ENCODE measurements around the gene FARP1. TPM values are rescaled to one million over a fixed set of nuclear protein-coding genes. Genes with fewer than 3 reads are reported as not detected.

The FARP1 gene
- total RNA-seq, 1 donor, result 125 TPM

DNA sequence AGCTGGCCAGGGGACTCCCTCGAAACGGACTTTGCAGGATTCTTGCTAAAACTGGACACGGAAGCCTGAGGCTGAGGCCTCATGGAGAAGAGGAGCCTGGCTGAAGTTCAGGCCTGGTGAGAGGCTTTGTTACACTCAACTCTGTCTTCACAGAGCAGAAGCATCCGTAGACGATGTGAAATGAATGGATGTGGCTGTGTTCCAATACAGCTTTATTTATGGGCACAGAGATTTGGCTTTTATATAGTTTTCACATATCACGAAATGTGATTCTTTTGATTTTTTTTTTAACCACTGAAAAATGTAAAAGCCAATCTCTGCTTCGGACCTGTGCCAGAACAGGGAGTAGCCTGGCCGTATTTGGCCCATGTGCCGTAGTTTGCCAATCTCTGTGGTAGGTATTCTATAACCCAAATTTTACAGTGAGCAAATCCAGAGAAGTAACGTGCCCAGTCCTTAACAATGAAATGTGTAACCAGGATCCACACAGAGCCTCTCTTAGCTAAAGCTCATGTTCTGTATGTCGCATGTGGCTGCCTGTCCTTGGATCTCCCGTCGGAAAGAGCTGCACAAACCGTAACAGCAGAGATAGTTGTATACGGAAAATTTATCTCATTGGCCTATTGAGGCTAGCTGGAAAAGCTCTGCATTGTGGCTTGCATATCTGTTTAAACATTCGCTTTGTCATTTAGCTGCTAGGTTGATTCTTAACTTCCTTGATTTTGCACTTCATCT is 205.7 kb downstream of the FARP1 start:
- TF ChIP-seq, protein P1, sequence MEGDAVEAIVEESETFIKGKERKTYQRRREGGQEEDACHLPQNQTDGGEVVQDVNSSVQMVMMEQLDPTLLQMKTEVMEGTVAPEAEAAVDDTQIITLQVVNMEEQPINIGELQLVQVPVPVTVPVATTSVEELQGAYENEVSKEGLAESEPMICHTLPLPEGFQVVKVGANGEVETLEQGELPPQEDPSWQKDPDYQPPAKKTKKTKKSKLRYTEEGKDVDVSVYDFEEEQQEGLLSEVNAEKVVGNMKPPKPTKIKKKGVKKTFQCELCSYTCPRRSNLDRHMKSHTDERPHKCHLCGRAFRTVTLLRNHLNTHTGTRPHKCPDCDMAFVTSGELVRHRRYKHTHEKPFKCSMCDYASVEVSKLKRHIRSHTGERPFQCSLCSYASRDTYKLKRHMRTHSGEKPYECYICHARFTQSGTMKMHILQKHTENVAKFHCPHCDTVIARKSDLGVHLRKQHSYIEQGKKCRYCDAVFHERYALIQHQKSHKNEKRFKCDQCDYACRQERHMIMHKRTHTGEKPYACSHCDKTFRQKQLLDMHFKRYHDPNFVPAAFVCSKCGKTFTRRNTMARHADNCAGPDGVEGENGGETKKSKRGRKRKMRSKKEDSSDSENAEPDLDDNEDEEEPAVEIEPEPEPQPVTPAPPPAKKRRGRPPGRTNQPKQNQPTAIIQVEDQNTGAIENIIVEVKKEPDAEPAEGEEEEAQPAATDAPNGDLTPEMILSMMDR (IDR thresholded peaks at IDR 0.05; ENCODE audit: insufficient read depth, low read depth, low read length), result no peak
- no peak overlapping the region for H3K4me3 ChIP-seq (ENCODE audit: low read depth, low read length)
- DNase-seq (ENCODE audit: low read depth), result no peak

DNA sequence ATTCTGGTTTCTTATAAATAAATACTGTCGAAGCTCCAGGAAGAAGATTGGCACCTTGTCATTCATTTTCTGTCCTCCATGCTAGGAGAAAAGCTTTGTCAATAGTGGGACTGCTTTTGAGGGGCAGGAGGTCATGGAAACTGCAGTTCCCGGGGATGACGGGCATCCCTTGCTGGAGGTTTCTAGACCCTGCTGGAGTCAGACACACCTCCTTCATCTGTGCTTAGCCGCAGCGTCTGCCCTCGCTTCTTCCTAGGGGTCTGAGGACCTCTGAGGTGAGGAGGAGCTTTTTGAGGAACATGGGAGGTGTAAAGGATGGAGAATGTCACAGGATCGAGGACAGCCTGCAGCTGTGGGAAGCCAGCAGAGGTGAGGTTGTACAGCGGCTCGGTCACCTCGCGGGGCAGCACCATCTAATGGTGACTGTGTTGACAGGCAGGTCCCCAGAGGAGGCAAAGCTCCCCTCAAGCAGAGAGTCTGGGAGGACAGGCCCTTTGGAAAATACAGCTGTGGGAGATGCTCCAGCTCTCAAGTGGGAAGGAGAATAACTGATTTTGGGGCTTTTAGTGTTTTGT is 206.9 kb downstream of the FARP1 start:
- no peak overlapping the region for H3K4me3 ChIP-seq (ENCODE audit: low read depth, low read length)
- TF ChIP-seq, protein P1 (IDR thresholded peaks at IDR 0.05; ENCODE audit: insufficient read depth, low read depth, low read length), result no peak
- DNase-seq (ENCODE audit: low read depth), result no peak

DNA sequence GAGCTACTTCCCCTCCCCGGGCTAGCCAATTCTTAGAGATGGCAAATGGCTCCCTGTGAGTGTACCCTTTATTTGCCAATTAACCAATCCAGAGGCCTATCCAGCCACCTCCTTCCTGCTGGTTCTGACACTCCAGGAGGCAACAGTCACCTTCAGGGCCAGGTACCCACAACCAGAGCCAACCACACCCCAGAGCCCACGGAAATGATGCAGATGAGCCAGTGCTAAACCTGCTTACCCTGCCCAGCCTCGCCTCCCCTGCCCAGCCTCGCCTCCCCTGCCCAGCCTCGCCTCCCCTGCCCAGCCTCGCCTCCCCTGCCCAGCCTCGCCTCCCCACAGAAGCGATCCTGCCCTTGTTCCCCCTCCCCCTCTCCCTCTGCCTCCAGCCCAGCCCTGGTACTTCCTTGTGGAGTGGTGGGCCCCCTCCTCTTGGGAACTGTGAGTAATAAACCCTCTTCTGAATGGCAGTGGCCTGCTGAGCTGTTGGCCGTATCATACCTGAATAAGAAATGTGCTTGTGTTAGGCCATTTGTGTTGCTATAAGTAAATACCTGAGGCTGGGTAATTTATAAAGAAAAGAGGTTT is 207.9 kb downstream of the FARP1 start:
- no peak overlapping the region for H3K4me3 ChIP-seq (ENCODE audit: low read depth, low read length)
- no peak for DNase-seq (ENCODE audit: low read depth)
- TF ChIP-seq, protein P1 (IDR thresholded peaks at IDR 0.05; ENCODE audit: insufficient read depth, low read depth, low read length), result no peak

DNA sequence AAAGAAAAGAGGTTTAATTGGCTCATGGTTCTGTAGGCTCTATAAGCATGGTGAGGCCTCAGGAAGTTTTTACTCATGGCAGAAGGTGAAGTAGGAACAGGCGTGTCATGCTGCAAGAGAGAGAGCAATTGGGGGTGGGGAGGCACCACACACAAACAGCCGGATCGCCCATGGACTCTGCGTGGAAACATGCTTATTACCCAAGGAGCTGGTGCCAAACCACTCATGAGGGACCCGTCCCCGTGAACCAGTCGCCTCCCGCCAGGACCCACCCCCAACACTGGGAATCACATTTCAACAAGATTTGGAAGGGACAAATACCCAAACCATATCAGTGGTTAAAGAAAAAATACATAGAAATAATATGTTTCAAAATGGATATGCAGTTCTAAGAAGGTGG is 208.7 kb downstream of the FARP1 start:
- no peak for DNase-seq (ENCODE audit: low read depth)
- no peak overlapping the region for H3K4me3 ChIP-seq (ENCODE audit: low read depth, low read length)
- TF ChIP-seq, protein P1 (IDR thresholded peaks at IDR 0.05; ENCODE audit: insufficient read depth, low read depth, low read length), result no peak

DNA sequence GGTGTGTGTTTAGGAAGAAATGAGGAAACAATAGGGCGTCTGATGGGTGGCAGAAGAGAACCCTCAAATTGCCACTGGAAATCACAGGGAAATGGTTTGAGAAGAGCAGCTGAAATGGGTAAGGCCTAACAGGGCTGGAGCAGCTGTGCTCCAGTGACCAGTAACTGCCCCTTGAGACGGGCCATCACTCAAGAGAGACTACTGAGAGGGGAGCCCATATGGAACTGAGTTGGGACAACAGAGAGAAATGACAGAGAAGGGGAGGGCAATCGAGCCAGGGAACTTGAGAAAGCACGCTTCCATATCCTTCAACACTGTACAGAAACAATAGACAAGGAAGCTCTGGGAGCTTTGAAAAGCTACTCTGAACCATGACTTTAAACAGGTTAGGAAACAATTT is 209.3 kb downstream of the FARP1 start:
- TF ChIP-seq, protein P1 (IDR thresholded peaks at IDR 0.05; ENCODE audit: insufficient read depth, low read depth, low read length), result no peak
- DNase-seq (ENCODE audit: low read depth), result no peak
- H3K4me3 ChIP-seq (ENCODE audit: low read depth, low read length), result no peak overlapping the region

DNA sequence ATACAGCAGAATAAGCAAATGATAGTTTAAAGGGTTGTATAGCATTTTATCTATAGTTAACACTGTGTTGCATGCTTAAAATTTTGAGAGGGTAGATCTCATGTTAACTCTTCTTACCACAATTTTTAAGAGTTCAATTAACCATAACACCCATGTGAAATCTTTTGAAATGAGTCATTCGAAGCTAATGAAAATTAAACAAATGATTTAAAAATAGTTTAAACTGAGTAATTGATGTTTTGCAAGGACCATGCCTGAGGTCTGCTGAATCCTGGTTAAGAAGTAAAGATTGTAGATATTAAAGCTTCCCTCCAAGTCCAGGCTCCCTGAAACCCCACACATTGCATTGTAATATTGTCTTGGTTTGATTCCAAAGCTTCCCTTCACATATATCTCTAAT is 210.9 kb downstream of the FARP1 start:
- H3K4me3 ChIP-seq (ENCODE audit: low read depth, low read length), result no peak overlapping the region
- DNase-seq (ENCODE audit: low read depth), result peak; percentile 59
- TF ChIP-seq, protein P1 (IDR thresholded peaks at IDR 0.05; ENCODE audit: insufficient read depth, low read depth, low read length), result no peak
